ENCODE measurements around the gene TMEM178B. TPM values are rescaled to one million over a fixed set of nuclear protein-coding genes. Genes with fewer than 3 reads are reported as not detected.

The TMEM178B gene
- total and polyA plus RNA-seq, 2 donors (not counting 1 experiment from before 2014, with no cell fraction given) = 0.28 to 0.96 TPM

- CTCF ChIA-PET = no interaction called here
- no peak overlapping the region for H3K9ac ChIP-seq (ENCODE audit: low read length)
Measured at GRCh38 chr7:141154131-141154732, 80.4 kb downstream of the TMEM178B start.

GRCh38 chr7:141156407-141156806 lies 82.5 kb downstream of the TMEM178B start:
- ChIA-PET CTCF (interaction anchor here (1.1 kb wide), 2 partner anchors 12 to 57 kb away, joined by 3 to 4 read pairs; no protein-coding TSS in a partner anchor), POLR2A (no interaction called here)
- TF ChIP-seq CTCF (IDR thresholded peaks at IDR 0.05) (no peak), EZH2 (IDR thresholded peaks at IDR 0.05; ENCODE audit: borderline replicate concordance, insufficient read depth, low read depth, low read length, poor library complexity, severe bottlenecking) (no peak)
- H4K20me1 ChIP-seq (ENCODE audit: control insufficient read depth, insufficient read depth, low read length, poor library complexity, severe bottlenecking) = no peaks in the 10 kb centered on the region
- Mint-ChIP-seq H3K9me3 (ENCODE audit: insufficient read depth) (no peaks in the 10 kb centered on the region), H3K27me3 (no peaks in the 10 kb centered on the region), H3K4me3 (no peak overlapping the region), H3K4me1 (peaks cover 16% of the 10 kb centered on the region), H3K27ac (no peak overlapping the region)
- no peak overlapping the region for H3K4me2 ChIP-seq (replicated peaks; ENCODE audit: low read depth, low read length, poor library complexity, severe bottlenecking)
- H2AFZ ChIP-seq (ENCODE audit: insufficient read depth, low read depth, low read length, poor library complexity, severe bottlenecking) = no peak overlapping the region
- peaks cover 0 to 6% of the 10 kb centered on the region in 2 donors for H3K4me1 ChIP-seq (ENCODE audit: control insufficient read depth in 2 of 2, insufficient read depth in 2 of 2, low read length in 2 of 2)
- H3K27ac ChIP-seq (ENCODE audit: low read length in 2 of 2) = no peak overlapping the region
- ATAC-seq (ENCODE audit: low read depth) = no peak
- H3K36me3 ChIP-seq (replicated peaks in 1 of 2; ENCODE audit: control extremely low read depth in 1 of 2, control insufficient read depth in 1 of 2, extremely low read depth in 1 of 2, insufficient read depth in 2 of 2, low read length in 1 of 2) = no peaks in the 10 kb centered on the region
- intact Hi-C loops (cut with micrococcal nuclease) = no loop called here
- H3K9ac ChIP-seq (ENCODE audit: low read length) = no peak overlapping the region
- DNase-seq = no peak
- H3K27me3 ChIP-seq (replicated peaks in 1 of 4; ENCODE audit: control extremely low read depth in 1 of 4, control insufficient read depth in 3 of 4, insufficient read depth in 4 of 4, low read length in 3 of 4) = no peaks in the 10 kb centered on the region
- 74% methylated on average over 3 of the region's 4 CpGs for WGBS (ENCODE audit: insufficient coverage)
- H3K79me2 ChIP-seq (ENCODE audit: control insufficient read depth, insufficient read depth, low read length) = no peaks in the 10 kb centered on the region
- H3K4me3 ChIP-seq (ENCODE audit: control extremely low read depth in 1 of 5, extremely low read depth in 1 of 5, insufficient read depth in 1 of 5, low read depth in 2 of 5, low read length in 4 of 5) = no peak overlapping the region
- no peaks in the 10 kb centered on the region for H3K9me3 ChIP-seq (ENCODE audit: control extremely low read depth in 1 of 3, control insufficient read depth in 2 of 3, insufficient read depth in 1 of 3, low read length in 2 of 3)

More at GRCh38 chr7:141154131-141154732, 80.4 kb downstream of the TMEM178B start:
- H3K79me2 ChIP-seq (ENCODE audit: control insufficient read depth, insufficient read depth, low read length) = no peaks in the 10 kb centered on the region
- Mint-ChIP-seq H3K9me3 (ENCODE audit: insufficient read depth) (no peaks in the 10 kb centered on the region), H3K4me1 (peaks cover 16% of the 10 kb centered on the region), H3K27ac (no peak overlapping the region), H3K27me3 (no peaks in the 10 kb centered on the region), H3K4me3 (no peak overlapping the region)
- H3K27me3 ChIP-seq (replicated peaks in 1 of 4; ENCODE audit: control extremely low read depth in 1 of 4, control insufficient read depth in 3 of 4, insufficient read depth in 4 of 4, low read length in 3 of 4) = no peaks in the 10 kb centered on the region
- ATAC-seq (ENCODE audit: low read depth) (no peak), DNase-seq (no peak)
- H2AFZ ChIP-seq (ENCODE audit: insufficient read depth, low read depth, low read length, poor library complexity, severe bottlenecking) = no peak overlapping the region
- TF ChIP-seq EZH2 (IDR thresholded peaks at IDR 0.05; ENCODE audit: borderline replicate concordance, insufficient read depth, low read depth, low read length, poor library complexity, severe bottlenecking) (no peak), CTCF (IDR thresholded peaks at IDR 0.05) (no peak)
- no peak overlapping the region for H3K4me3 ChIP-seq (ENCODE audit: control extremely low read depth in 1 of 5, extremely low read depth in 1 of 5, insufficient read depth in 1 of 5, low read depth in 2 of 5, low read length in 4 of 5)
- H3K4me1 ChIP-seq (ENCODE audit: control insufficient read depth in 2 of 2, insufficient read depth in 2 of 2, low read length in 2 of 2) = peaks cover 0 to 6% of the 10 kb centered on the region in 2 donors
- intact Hi-C loops (cut with micrococcal nuclease) = no loop called here
- H4K20me1 ChIP-seq (ENCODE audit: control insufficient read depth, insufficient read depth, low read length, poor library complexity, severe bottlenecking) = no peaks in the 10 kb centered on the region
- POLR2A ChIA-PET = no interaction called here
- H3K4me2 ChIP-seq (replicated peaks; ENCODE audit: low read depth, low read length, poor library complexity, severe bottlenecking) = no peak overlapping the region
- no peaks in the 10 kb centered on the region for H3K9me3 ChIP-seq (ENCODE audit: control extremely low read depth in 1 of 3, control insufficient read depth in 2 of 3, insufficient read depth in 1 of 3, low read length in 2 of 3)
- H3K36me3 ChIP-seq (replicated peaks in 1 of 2; ENCODE audit: control extremely low read depth in 1 of 2, control insufficient read depth in 1 of 2, extremely low read depth in 1 of 2, insufficient read depth in 2 of 2, low read length in 1 of 2) = no peaks in the 10 kb centered on the region
- no peak overlapping the region for H3K27ac ChIP-seq (ENCODE audit: low read length in 2 of 2)
- 100% methylated on average over 5 of the region's 6 CpGs for WGBS (ENCODE audit: insufficient coverage)

All from B cell (primary cell).